GM12864 (cell line): ENCODE measurements around the gene KRTAP5-8.

Source experiments
- DNase-seq: peaks from one replicate; pipeline ENCODE4 v3.0.0-alpha.2; 2011; ENCODE audit warnings: low read depth
- H3K4me3 ChIP-seq: 2 replicates; pipeline ENCODE4 v1.5.1; 2011; ENCODE audit warnings: mild to moderate bottlenecking, low read depth, low read length, control low read depth
- CTCF ChIP-seq: IDR thresholded peaks from 2 replicates; pipeline ENCODE4 v1.5.1; 2011; ENCODE audit warnings: low read depth, mild to moderate bottlenecking, moderate library complexity, low read length, control low read depth, inconsistent platforms; ENCODE audit errors: missing control alignments

The KRTAP5-8 gene

GRCh38 chr11:71545405-71545966 is 7.7 kb downstream of the KRTAP5-8 start:
- DNase-seq = no peak
- no peak overlapping the region for H3K4me3 ChIP-seq
- no peak for TF ChIP-seq CTCF

DNA sequence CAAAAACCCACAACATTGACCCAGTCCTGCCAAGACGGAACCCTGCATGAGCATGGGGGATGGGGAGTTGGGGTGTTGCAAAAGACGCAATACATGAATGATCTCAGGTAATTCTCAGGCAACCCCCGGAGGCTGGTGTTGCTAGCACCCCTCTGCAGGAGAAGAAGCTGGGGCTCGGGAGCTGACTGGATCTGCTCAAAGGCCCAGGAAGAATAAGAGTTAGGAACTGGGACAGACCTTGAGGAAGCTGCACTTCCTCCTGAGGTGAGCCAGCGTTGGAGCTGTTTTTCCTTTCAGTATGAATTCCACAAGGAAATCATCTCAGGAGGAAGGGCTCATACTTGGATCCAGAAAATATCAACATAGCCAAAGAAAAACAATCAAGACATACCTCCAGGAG is 10.3 kb downstream of the KRTAP5-8 start, which contains the start of gene KRTAP5-9:
Gene KRTAP5-9, plus strand, starts transcription at position 301 of the 400 bp plus-strand sequence. CDS start 238 bp downstream, outside the sequence.
- no peak for TF ChIP-seq CTCF
- no peak for DNase-seq
- H3K4me3 ChIP-seq = no peak within 1 kb of the TSS

- H3K4me3 ChIP-seq = no peak overlapping the region
- TF ChIP-seq CTCF = no peak
- no peak for DNase-seq
These were observed 10.9 kb downstream of the KRTAP5-8 start for GRCh38 chr11:71548716-71549151.

GRCh38 chr11:71551711-71552110 is 13.9 kb downstream of the KRTAP5-8 start:
- no peak overlapping the region for H3K4me3 ChIP-seq
- DNase-seq = no peak
- no peak for TF ChIP-seq CTCF

DNA sequence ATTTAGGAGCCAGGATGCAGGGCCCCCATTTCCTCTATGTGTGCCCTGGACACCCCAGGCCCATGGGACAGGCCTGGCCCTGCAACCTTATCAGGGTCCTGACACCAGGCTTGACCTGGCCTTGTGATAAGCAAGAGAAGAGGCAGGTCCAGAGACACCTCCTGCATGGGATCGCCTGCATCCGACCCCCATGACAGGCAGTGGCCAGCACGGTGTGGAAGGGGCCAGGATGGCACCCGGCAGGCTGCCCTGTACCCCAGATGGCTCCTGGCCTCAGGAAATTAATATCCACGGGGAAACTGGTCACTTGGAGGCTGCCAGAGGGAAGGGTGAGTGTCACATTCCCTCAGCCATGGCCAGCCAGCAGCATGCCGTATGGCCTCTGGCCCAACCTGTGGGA is 17.2 kb downstream of the KRTAP5-8 start:
- no peak overlapping the region for H3K4me3 ChIP-seq
- no peak for TF ChIP-seq CTCF
- DNase-seq = no peak

DNA sequence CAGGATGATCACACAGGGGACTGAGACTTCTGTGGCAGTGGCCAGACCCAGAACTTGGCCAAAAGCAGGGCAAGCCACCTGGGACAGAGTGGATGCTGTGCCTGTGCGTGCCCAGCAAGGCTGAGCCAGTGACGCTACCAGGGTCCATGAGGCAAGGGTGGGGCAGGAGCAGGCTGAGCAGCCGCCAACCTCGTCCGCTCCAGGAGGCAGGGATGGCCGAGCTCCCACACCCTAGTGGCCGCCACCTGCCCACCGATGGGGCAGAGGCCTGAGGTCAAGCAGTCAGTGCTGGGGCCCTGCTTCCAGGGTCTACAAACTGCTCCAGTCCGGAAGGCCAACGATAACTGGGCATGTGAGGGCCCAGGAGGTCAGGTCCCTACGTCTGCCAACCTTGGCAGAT is 17.7 kb downstream of the KRTAP5-8 start:
- no peak for DNase-seq
- no peak for TF ChIP-seq CTCF
- H3K4me3 ChIP-seq = no peak overlapping the region

- TF ChIP-seq CTCF = no peak
- DNase-seq = no peak
These were observed 18.2 kb downstream of the KRTAP5-8 start for GRCh38 chr11:71556018-71556417.

More at GRCh38 chr11:71556018-71556417, 18.2 kb downstream of the KRTAP5-8 start:
- H3K4me3 ChIP-seq = no peak overlapping the region
